ENCODE results near the gene LTBP1. TPM values are rescaled to one million over a fixed set of nuclear protein-coding genes. Genes with fewer than 3 reads are reported as not detected.

Gene LTBP1
- polyA plus RNA-seq, 1 donor (not counting 4 experiments of a cell fraction or from before 2014, with no cell fraction given) = 9.2 TPM

DNA sequence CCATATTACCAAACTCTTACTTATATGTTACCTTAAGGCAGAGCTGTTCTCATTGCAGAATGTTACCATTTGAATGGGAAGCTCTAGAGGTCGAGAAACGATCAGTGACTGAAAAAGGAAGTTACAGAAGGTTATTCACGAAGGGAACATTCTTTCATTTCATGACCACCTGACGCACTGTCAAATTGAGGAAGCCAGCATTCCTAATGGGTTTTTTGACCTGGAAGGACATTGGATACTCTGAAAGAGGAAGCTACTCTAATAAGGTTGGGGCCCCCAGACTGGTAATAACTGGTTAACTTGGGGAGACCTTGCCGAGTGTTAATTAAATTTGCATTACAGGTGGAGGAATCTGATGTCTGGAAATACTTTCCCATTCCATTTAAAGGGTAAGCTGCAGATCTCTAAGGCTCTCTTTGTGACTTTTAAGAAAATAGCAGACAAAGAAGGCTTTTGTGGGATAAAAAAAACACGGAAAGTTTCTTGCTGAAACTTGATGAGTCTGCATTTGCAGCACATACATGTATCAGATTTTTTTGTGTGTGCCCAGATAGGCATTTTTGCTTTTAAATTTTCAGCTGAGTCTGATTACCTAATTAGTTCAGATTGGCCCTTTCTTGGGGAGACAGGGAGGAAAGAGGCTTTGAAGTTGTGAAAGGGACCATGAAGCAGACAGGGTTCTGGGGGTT lies 137.1 kb downstream of the LTBP1 start:
- no peaks in the 10 kb centered on the region for H3K36me3 ChIP-seq (ENCODE audit: control insufficient read depth in 2 of 2, extremely low read depth in 1 of 2, insufficient read depth in 2 of 2, low read length in 2 of 2)
- no peaks in the 10 kb centered on the region for H3K79me2 ChIP-seq (ENCODE audit: control insufficient read depth, insufficient read depth, low read length)
- no peak overlapping the region for H3K4me3 ChIP-seq (ENCODE audit: control insufficient read depth in 2 of 3, extremely low read depth in 1 of 3, insufficient read depth in 2 of 3, low read depth in 1 of 3, low read length in 3 of 3)
- H2AFZ ChIP-seq (ENCODE audit: control insufficient read depth, low read length) = no peak overlapping the region
- H3K9me3 ChIP-seq (ENCODE audit: control insufficient read depth, low read depth, low read length) = no peaks in the 10 kb centered on the region
- H3K27ac ChIP-seq (ENCODE audit: control insufficient read depth, insufficient read depth, low read length) = no peak overlapping the region
- dilution Hi-C loops (cut with MboI; ENCODE audit: extremely low pct_ligation_motif_present, low sequenced_read_pairs) = no loop called here
- H3K27me3 ChIP-seq (ENCODE audit: control insufficient read depth, extremely low read depth, insufficient read depth, low read length) = no peaks in the 10 kb centered on the region
- TF ChIP-seq, protein P1, sequence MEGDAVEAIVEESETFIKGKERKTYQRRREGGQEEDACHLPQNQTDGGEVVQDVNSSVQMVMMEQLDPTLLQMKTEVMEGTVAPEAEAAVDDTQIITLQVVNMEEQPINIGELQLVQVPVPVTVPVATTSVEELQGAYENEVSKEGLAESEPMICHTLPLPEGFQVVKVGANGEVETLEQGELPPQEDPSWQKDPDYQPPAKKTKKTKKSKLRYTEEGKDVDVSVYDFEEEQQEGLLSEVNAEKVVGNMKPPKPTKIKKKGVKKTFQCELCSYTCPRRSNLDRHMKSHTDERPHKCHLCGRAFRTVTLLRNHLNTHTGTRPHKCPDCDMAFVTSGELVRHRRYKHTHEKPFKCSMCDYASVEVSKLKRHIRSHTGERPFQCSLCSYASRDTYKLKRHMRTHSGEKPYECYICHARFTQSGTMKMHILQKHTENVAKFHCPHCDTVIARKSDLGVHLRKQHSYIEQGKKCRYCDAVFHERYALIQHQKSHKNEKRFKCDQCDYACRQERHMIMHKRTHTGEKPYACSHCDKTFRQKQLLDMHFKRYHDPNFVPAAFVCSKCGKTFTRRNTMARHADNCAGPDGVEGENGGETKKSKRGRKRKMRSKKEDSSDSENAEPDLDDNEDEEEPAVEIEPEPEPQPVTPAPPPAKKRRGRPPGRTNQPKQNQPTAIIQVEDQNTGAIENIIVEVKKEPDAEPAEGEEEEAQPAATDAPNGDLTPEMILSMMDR (optimal IDR thresholded peaks at IDR 0.05 in 1 of 3, IDR thresholded peaks at IDR 0.05 in 1 of 3, conservative IDR thresholded peaks at IDR 0.05 in 1 of 3; ENCODE audit: extremely low read depth in 1 of 3, insufficient read depth in 2 of 3, low read length in 3 of 3) = no peak
- no peak for TF ChIP-seq EZH2 (IDR thresholded peaks at IDR 0.05; ENCODE audit: low read length)
- no peak overlapping the region for H3K4me2 ChIP-seq (ENCODE audit: control insufficient read depth, extremely low read depth, insufficient read depth, low read depth, low read length)
- H3K9me1 ChIP-seq (ENCODE audit: control insufficient read depth, extremely low read depth, insufficient read depth, low read length) = no peaks in the 10 kb centered on the region
- no peaks in the 10 kb centered on the region for H4K20me1 ChIP-seq (ENCODE audit: control insufficient read depth, extremely low read depth, insufficient read depth, low read length)
- DNase-seq (ENCODE audit: low read depth, low spot score) (no peak), FAIRE-seq (no peak)
- H3K4me1 ChIP-seq (ENCODE audit: control insufficient read depth, extremely low read depth, insufficient read depth, low read length) = peaks cover 13% of the 10 kb centered on the region
- H3K9ac ChIP-seq (ENCODE audit: control insufficient read depth, extremely low read depth, insufficient read depth, low read length) = no peak overlapping the region

DNA sequence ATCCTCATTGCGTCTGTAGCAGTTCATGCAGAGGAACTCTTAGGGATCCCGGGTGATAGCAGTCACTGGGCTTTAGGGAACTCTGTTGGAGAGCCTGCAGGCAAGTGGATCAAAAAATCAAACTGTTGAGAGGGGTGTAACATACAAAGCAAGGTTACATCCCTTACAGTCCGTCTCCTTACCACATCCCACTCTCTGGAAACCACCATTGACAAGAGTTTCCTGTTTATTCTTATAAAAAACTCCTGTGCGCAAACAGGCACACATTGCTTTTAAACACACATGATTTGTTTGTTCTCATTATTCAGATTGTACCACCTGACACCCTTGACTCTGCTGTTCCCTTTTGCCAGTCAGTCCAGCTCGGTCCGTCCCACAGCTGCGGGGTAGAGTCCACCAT lies 137.7 kb downstream of the LTBP1 start:
- DNase-seq (ENCODE audit: low read depth, low spot score) (no peak), FAIRE-seq (no peak)
- no peaks in the 10 kb centered on the region for H3K9me1 ChIP-seq (ENCODE audit: control insufficient read depth, extremely low read depth, insufficient read depth, low read length)
- no peak overlapping the region for H3K4me3 ChIP-seq (ENCODE audit: control insufficient read depth in 2 of 3, extremely low read depth in 1 of 3, insufficient read depth in 2 of 3, low read depth in 1 of 3, low read length in 3 of 3)
- H3K27ac ChIP-seq (ENCODE audit: control insufficient read depth, insufficient read depth, low read length) = no peak overlapping the region
- H3K9me3 ChIP-seq (ENCODE audit: control insufficient read depth, low read depth, low read length) = no peaks in the 10 kb centered on the region
- no peaks in the 10 kb centered on the region for H4K20me1 ChIP-seq (ENCODE audit: control insufficient read depth, extremely low read depth, insufficient read depth, low read length)
- dilution Hi-C loops (cut with MboI; ENCODE audit: extremely low pct_ligation_motif_present, low sequenced_read_pairs) = no loop called here
- no peak overlapping the region for H2AFZ ChIP-seq (ENCODE audit: control insufficient read depth, low read length)
- TF ChIP-seq EZH2 (IDR thresholded peaks at IDR 0.05; ENCODE audit: low read length) = no peak
- TF ChIP-seq, protein P1 (optimal IDR thresholded peaks at IDR 0.05 in 1 of 3, IDR thresholded peaks at IDR 0.05 in 1 of 3, conservative IDR thresholded peaks at IDR 0.05 in 1 of 3; ENCODE audit: extremely low read depth in 1 of 3, insufficient read depth in 2 of 3, low read length in 3 of 3) = no peak
- peaks cover 13% of the 10 kb centered on the region for H3K4me1 ChIP-seq (ENCODE audit: control insufficient read depth, extremely low read depth, insufficient read depth, low read length)
- no peaks in the 10 kb centered on the region for H3K79me2 ChIP-seq (ENCODE audit: control insufficient read depth, insufficient read depth, low read length)
- H3K36me3 ChIP-seq (ENCODE audit: control insufficient read depth in 2 of 2, extremely low read depth in 1 of 2, insufficient read depth in 2 of 2, low read length in 2 of 2) = no peaks in the 10 kb centered on the region
- H3K27me3 ChIP-seq (ENCODE audit: control insufficient read depth, extremely low read depth, insufficient read depth, low read length) = no peaks in the 10 kb centered on the region
- H3K9ac ChIP-seq (ENCODE audit: control insufficient read depth, extremely low read depth, insufficient read depth, low read length) = no peak overlapping the region
- no peak overlapping the region for H3K4me2 ChIP-seq (ENCODE audit: control insufficient read depth, extremely low read depth, insufficient read depth, low read depth, low read length)

Measured in keratinocyte (primary cell).